HG03469 (cell line): ENCODE measurements around the gene ZCCHC3.
"Not testable (repeated sequence)": the region's sequence is repeated elsewhere in the genome, so short reads cannot be mapped to it uniquely, and the experiment has no call there.

Experiments
- ATAC-seq: cut with Tn5 transposase; IDR thresholded peaks from one replicate; pipeline ENCODE4 v1.9.1; 2021; ENCODE audit warnings: mild to moderate bottlenecking, moderate library complexity, moderate number of reproducible peaks; ENCODE audit not compliant: unreplicated experiment

Gene ZCCHC3

GRCh38 chr20:336040-336439 is 38.7 kb downstream of the ZCCHC3 start:
- ATAC-seq, result not testable (repeated sequence)

GRCh38 chr20:341682-342081 is 44.3 kb downstream of the ZCCHC3 start:
- no peak for ATAC-seq

- ATAC-seq, result no peak
These were observed 45.7 kb downstream of the ZCCHC3 start for GRCh38 chr20:343107-343506.

GRCh38 chr20:346033-346639 is 48.8 kb downstream of the ZCCHC3 start:
- ATAC-seq, result no peak

GRCh38 chr20:346640-347316 is 49.4 kb downstream of the ZCCHC3 start, which contains the start of gene NRSN2:
Gene NRSN2, plus strand, starts transcription at chr20:347111. Its CDS starts 2,533 bp downstream, at chr20:349644.
- no peak for ATAC-seq

GRCh38 chr20:347317-347639 is 49.9 kb downstream of the ZCCHC3 start:
- no peak for ATAC-seq

GRCh38 chr20:347640-348484 is 50.5 kb downstream of the ZCCHC3 start:
- ATAC-seq, result peak; percentile 46

GRCh38 chr20:348972-349841 is 51.8 kb downstream of the ZCCHC3 start:
- no peak for ATAC-seq
